Retinal pigment epithelial cell (primary cell): ENCODE data around the gene HAAO.

ENCODE experiments used
- DNase-seq: peaks from one replicate; pipeline ENCODE4 v3.0.0-alpha.2; 2010; ENCODE audit warnings: low read depth
- H3K4me3 ChIP-seq: 2 replicates; pipeline ENCODE4 v1.5.1; 2011; ENCODE audit warnings: mild to moderate bottlenecking, low read length, control low read depth, moderate library complexity
- CTCF ChIP-seq: conservative IDR thresholded peaks from 2 replicates; pipeline ENCODE4 v1.5.1; 2011; ENCODE audit warnings: low read depth, low read length, control low read depth, inconsistent platforms

HAAO gene

GRCh38 chr2:42748840-42749239 lies 43.5 kb downstream of the HAAO start:
- no peak for DNase-seq
- no peak for TF ChIP-seq CTCF

GRCh38 chr2:42747422-42747821 lies 45.0 kb downstream of the HAAO start:
- no peak for TF ChIP-seq CTCF
- no peak for DNase-seq
- no peak overlapping the region for H3K4me3 ChIP-seq

More at GRCh38 chr2:42748840-42749239, 43.5 kb downstream of the HAAO start:
- H3K4me3 ChIP-seq, result no peak overlapping the region

GRCh38 chr2:42744545-42745082 lies 47.8 kb downstream of the HAAO start:
- TF ChIP-seq CTCF, result no peak
- no peak overlapping the region for H3K4me3 ChIP-seq
- no peak for DNase-seq

- no peak for TF ChIP-seq CTCF
- no peak overlapping the region for H3K4me3 ChIP-seq
- DNase-seq, result no peak
These were observed 48.8 kb downstream of the HAAO start for GRCh38 chr2:42743659-42743990.

- no peak for TF ChIP-seq CTCF
- no peak overlapping the region for H3K4me3 ChIP-seq
- no peak for DNase-seq
These were observed 49.4 kb downstream of the HAAO start for GRCh38 chr2:42742740-42743658.

- no peak overlapping the region for H3K4me3 ChIP-seq
- no peak for TF ChIP-seq CTCF
- no peak for DNase-seq
These were observed 51.2 kb downstream of the HAAO start for GRCh38 chr2:42741140-42741539.
